ENCODE results near the gene CORO2A. TPM values are rescaled to one million over a fixed set of nuclear protein-coding genes. Genes with fewer than 3 reads are reported as not detected.

CORO2A gene
- total and polyA plus RNA-seq, 2 donors (not counting 3 experiments of a cell fraction or from before 2014, with no cell fraction given) = 0.35 to 0.53 TPM

DNA sequence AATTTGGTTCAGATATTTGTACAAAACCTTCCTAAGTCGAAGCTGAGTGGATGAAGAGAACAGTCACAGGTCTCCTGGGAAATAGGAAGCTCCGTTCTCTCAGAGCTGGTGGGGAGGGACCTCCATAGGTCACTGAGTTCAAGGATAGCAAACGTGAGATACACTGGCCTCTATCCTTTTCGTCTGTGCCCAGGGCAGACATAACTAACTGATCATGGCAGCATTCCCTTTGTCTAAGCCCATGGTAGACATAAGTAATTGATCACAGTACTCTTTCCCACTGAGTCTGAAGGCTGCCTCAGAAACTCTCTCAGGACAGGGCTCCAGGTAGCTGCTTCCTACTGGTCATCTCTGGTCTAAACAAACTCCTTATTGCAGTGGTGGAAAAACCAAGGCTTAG lies 12.3 kb upstream of the CORO2A start:
- H3K79me2 ChIP-seq (ENCODE audit: control insufficient read depth, insufficient read depth, low read length) = no peaks in the 10 kb centered on the region
- H4K20me1 ChIP-seq (replicated peaks; ENCODE audit: control insufficient read depth, extremely low read depth, insufficient read depth, low read length) = no peaks in the 10 kb centered on the region
- no TSS peak for BruUV-seq (replicated peaks)

More for the DNA sequence above, 12.3 kb upstream of the CORO2A start:
- FAIRE-seq (no peak), DNase-seq (ENCODE audit: low read depth, low spot score) (no peak)
- H3K27ac ChIP-seq (ENCODE audit: insufficient read depth, low read depth, low read length) = no peak overlapping the region
- no peak overlapping the region for H2AFZ ChIP-seq (ENCODE audit: low read depth, low read length)
- ChIA-PET CTCF (interaction anchor here (1.4 to 5.9 kb wide), 8 partner anchors 11 to 571 kb away, joined by 3 to 90 read pairs (median 10); partner anchors contain the start of genes TBC1D2 and TRIM14), POLR2A (no interaction called here)
- no peaks in the 10 kb centered on the region for H3K27me3 ChIP-seq (ENCODE audit: control insufficient read depth in 2 of 2, insufficient read depth in 2 of 2, low read length in 2 of 2)
- H3K9ac ChIP-seq (replicated peaks; ENCODE audit: extremely low read depth, insufficient read depth, low read length) = no peak overlapping the region
- no peaks in the 10 kb centered on the region for H3K36me3 ChIP-seq (ENCODE audit: control insufficient read depth in 2 of 2, extremely low read depth in 1 of 2, insufficient read depth in 2 of 2, low read length in 2 of 2)
- dilution Hi-C loops (cut with MboI; ENCODE audit: extremely low pct_ligation_motif_present, low sequenced_read_pairs) (no loop called here), intact Hi-C loops (cut with micrococcal nuclease) (loop anchor here (1.0 to 2.0 kb wide), 5 partner anchors 59 to 587 kb away; no protein-coding TSS in a partner anchor)
- no peak overlapping the region for H3K4me2 ChIP-seq (ENCODE audit: insufficient read depth, low read length)
- no peak overlapping the region for H3K4me3 ChIP-seq (replicated peaks in 1 of 3; ENCODE audit: insufficient read depth in 1 of 3, low read depth in 1 of 3, low read length in 3 of 3)
- no peaks in the 10 kb centered on the region for H3K9me3 ChIP-seq (replicated peaks; ENCODE audit: control insufficient read depth, insufficient read depth, low read length)
- TF ChIP-seq, protein P1, sequence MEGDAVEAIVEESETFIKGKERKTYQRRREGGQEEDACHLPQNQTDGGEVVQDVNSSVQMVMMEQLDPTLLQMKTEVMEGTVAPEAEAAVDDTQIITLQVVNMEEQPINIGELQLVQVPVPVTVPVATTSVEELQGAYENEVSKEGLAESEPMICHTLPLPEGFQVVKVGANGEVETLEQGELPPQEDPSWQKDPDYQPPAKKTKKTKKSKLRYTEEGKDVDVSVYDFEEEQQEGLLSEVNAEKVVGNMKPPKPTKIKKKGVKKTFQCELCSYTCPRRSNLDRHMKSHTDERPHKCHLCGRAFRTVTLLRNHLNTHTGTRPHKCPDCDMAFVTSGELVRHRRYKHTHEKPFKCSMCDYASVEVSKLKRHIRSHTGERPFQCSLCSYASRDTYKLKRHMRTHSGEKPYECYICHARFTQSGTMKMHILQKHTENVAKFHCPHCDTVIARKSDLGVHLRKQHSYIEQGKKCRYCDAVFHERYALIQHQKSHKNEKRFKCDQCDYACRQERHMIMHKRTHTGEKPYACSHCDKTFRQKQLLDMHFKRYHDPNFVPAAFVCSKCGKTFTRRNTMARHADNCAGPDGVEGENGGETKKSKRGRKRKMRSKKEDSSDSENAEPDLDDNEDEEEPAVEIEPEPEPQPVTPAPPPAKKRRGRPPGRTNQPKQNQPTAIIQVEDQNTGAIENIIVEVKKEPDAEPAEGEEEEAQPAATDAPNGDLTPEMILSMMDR (IDR thresholded peaks at IDR 0.05; ENCODE audit: extremely low read depth in 1 of 2, insufficient read depth in 1 of 2, low read depth in 1 of 2, low read length in 2 of 2) = no peak
- TF ChIP-seq POLR2AphosphoS5 (IDR thresholded peaks at IDR 0.05; ENCODE audit: insufficient read depth, low read depth, low read length) (no peak), GATA2 (IDR thresholded peaks at IDR 0.05; ENCODE audit: insufficient read depth, insufficient read length, low read depth, low read length) (no peak), MYC (IDR thresholded peaks at IDR 0.05; ENCODE audit: low read depth, low read length) (no peak), EZH2 (IDR thresholded peaks at IDR 0.05; ENCODE audit: borderline replicate concordance, low read depth, low read length, severe bottlenecking) (no peak), FOS (IDR thresholded peaks at IDR 0.05; ENCODE audit: borderline replicate concordance, insufficient read depth, low read length) (no peak), POLR2A (IDR thresholded peaks at IDR 0.05; ENCODE audit: low read depth, low read length) (no peak), JUN (IDR thresholded peaks at IDR 0.05; ENCODE audit: borderline replicate concordance, insufficient read depth, insufficient read length, low read depth) (no peak)
- H3K9me1 ChIP-seq (replicated peaks; ENCODE audit: control insufficient read depth, extremely low read depth, insufficient read depth, low read length) = no peaks in the 10 kb centered on the region
- H3K4me1 ChIP-seq (ENCODE audit: control insufficient read depth, extremely low read depth, insufficient read depth, low read length) = no peaks in the 10 kb centered on the region
